ENCODE results near the gene DDX49. TPM values are rescaled to one million over a fixed set of nuclear protein-coding genes. Genes with fewer than 3 reads are reported as not detected.

The DDX49 gene
- total RNA-seq, 1 donor from 2014 or later = 68.3 TPM

DNA sequence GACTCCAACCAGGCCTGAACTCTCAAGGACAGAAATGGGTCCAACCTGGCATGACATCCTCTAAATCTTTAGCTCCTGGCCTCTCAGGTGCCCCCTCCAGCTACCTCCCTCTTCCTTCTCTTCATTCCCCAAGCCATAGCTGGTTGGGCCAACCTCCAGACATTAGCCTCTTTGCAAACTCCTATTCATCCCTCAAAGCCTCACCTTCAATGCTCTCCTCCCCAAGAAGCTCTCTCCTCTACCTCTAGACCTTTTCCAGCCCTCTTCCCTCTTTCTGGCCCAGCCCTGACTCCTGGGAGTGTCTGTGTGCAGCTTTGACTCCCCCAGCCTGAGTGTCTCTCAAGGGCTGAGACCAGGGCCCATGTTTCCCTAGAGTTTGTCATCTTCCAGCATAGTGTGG lies 26.8 kb downstream of the DDX49 start:
- Mint-ChIP-seq H3K36me3 (ENCODE audit: low read depth, unreplicated experiment) (peaks cover 14% of the 10 kb centered on the region), H3K27ac (ENCODE audit: unreplicated experiment) (no peak overlapping the region), H3K4me1 (ENCODE audit: low read depth, unreplicated experiment) (peaks cover 2% of the 10 kb centered on the region), H3K27me3 (ENCODE audit: low read depth, unreplicated experiment) (peaks cover 23% of the 10 kb centered on the region), H3K4me3 (ENCODE audit: unreplicated experiment) (no peak overlapping the region), H3K9me3 (ENCODE audit: unreplicated experiment) (no peaks in the 10 kb centered on the region)
- H3K9me3 ChIP-seq (ENCODE audit: insufficient read depth, low read depth, low read length) = no peaks in the 10 kb centered on the region
- DNase-seq (ENCODE audit: low read depth) (no peak), FAIRE-seq (no peak)
- peaks cover 5% of the 10 kb centered on the region for H3K4me1 ChIP-seq (ENCODE audit: insufficient read depth, low read length)
- H3K27me3 ChIP-seq (ENCODE audit: insufficient read depth, low read length) = no peaks in the 10 kb centered on the region
- no peak overlapping the region for H2AFZ ChIP-seq (ENCODE audit: low read depth, low read length)
- H3K9ac ChIP-seq (ENCODE audit: low read length) = no peak overlapping the region
- H3K79me2 ChIP-seq (ENCODE audit: insufficient read depth, low read length) = no peaks in the 10 kb centered on the region
- H3K27ac ChIP-seq (ENCODE audit: low read depth, low read length) = no peak overlapping the region
- H3K4me3 ChIP-seq (ENCODE audit: insufficient read depth, low read depth, low read length) = no peak overlapping the region
- TF ChIP-seq, protein P1, sequence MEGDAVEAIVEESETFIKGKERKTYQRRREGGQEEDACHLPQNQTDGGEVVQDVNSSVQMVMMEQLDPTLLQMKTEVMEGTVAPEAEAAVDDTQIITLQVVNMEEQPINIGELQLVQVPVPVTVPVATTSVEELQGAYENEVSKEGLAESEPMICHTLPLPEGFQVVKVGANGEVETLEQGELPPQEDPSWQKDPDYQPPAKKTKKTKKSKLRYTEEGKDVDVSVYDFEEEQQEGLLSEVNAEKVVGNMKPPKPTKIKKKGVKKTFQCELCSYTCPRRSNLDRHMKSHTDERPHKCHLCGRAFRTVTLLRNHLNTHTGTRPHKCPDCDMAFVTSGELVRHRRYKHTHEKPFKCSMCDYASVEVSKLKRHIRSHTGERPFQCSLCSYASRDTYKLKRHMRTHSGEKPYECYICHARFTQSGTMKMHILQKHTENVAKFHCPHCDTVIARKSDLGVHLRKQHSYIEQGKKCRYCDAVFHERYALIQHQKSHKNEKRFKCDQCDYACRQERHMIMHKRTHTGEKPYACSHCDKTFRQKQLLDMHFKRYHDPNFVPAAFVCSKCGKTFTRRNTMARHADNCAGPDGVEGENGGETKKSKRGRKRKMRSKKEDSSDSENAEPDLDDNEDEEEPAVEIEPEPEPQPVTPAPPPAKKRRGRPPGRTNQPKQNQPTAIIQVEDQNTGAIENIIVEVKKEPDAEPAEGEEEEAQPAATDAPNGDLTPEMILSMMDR (IDR thresholded peaks at IDR 0.05; ENCODE audit: insufficient read depth, low read depth, low read length) = no peak
- TF ChIP-seq EZH2 (IDR thresholded peaks at IDR 0.05; ENCODE audit: insufficient read depth, low read length) = no peak
- H3K36me3 ChIP-seq (ENCODE audit: insufficient read depth, low read length) = no peaks in the 10 kb centered on the region
- peaks cover 11% of the 10 kb centered on the region for H4K20me1 ChIP-seq (ENCODE audit: insufficient read depth, low read length)
- no peak overlapping the region for H3K4me2 ChIP-seq (ENCODE audit: low read length)

DNA sequence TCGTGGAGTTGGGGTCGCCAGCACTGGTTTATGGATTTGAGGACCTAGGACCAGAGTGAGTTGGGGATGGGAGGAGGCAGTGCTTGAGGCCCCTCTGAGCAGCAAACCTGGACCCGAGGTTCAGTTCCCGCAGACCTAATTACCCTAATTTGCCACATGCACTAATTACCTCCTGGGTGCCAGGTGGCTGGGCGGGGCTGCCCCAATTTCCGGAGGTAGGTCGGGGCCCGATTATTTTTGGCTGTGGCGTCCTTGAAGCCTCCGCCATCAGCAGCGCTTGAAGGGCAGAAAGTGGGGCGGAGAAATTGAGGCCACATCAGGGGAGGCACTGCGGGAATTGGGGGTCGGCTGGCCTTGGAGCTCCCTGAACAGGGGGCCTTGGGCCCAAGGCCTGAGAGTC lies 27.4 kb downstream of the DDX49 start:
- no peak for FAIRE-seq
- no peak for TF ChIP-seq EZH2 (IDR thresholded peaks at IDR 0.05; ENCODE audit: insufficient read depth, low read length)
- TF ChIP-seq, protein P1 (IDR thresholded peaks at IDR 0.05; ENCODE audit: insufficient read depth, low read depth, low read length) = no peak

DNA sequence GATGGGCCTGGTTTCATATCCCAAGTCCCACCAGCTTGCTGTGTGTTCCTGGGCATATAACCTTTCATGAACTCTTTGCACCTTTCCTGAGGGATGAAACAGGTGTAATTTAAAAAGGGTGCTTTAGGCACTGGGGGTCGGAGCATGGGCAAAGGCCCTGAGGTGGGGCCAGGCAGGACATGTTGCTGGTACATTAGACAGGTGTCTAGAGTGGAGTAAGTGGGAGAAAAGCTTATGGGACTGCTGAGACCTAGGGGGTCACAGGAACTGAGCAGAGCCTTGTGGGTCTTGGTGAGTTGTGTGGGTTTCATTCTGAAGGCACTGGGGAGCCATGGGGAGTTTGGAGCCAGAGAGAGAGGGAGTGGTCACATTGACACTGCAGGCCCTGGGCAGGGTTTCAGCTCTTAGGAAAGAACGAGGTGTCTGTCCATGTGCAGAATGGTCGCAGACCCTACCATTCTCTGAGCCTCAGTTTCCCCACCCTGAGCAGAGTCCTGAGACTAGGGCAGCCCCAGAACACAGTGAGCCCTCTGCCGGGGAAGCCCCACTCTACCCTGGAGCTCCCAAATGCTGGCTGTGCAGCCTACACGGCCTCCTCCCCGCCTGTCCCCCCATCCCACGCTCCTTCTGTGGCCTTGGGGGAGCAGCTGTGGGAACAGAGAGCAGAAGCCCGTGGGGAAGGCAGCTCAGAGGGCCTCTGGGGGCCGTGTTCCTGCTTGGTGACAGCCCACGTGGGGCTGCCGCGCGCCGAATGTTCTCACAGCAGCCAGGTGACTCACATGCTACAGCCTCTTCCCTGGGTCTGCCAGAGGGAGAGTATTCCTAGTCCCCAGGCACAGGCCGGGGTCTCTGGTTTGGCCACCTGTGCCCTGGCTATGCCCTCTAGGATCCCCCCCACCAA lies 28.8 kb downstream of the DDX49 start:
- H3K4me3 Mint-ChIP-seq (ENCODE audit: unreplicated experiment) = no peak overlapping the region
- Histone ChIP-seq H2AFZ (ENCODE audit: low read depth, low read length) (no peak overlapping the region), H3K4me1 (ENCODE audit: insufficient read depth, low read length) (no peaks in the 10 kb centered on the region), H3K27me3 (ENCODE audit: insufficient read depth, low read length) (no peaks in the 10 kb centered on the region), H3K4me3 (ENCODE audit: insufficient read depth, low read depth, low read length) (no peak overlapping the region), H3K9me3 (ENCODE audit: insufficient read depth, low read depth, low read length) (no peaks in the 10 kb centered on the region), H3K4me2 (ENCODE audit: low read length) (no peak overlapping the region), H3K27ac (ENCODE audit: low read depth, low read length) (no peak overlapping the region), H3K79me2 (ENCODE audit: insufficient read depth, low read length) (no peaks in the 10 kb centered on the region), H3K36me3 (ENCODE audit: insufficient read depth, low read length) (no peaks in the 10 kb centered on the region), H3K9ac (ENCODE audit: low read length) (no peak overlapping the region), H4K20me1 (ENCODE audit: insufficient read depth, low read length) (peaks cover 4% of the 10 kb centered on the region)
- peaks cover 23% of the 10 kb centered on the region for H3K27me3 Mint-ChIP-seq (ENCODE audit: low read depth, unreplicated experiment)
- no peak overlapping the region for H3K27ac Mint-ChIP-seq (ENCODE audit: unreplicated experiment)
- no peaks in the 10 kb centered on the region for H3K9me3 Mint-ChIP-seq (ENCODE audit: unreplicated experiment)
- no peaks in the 10 kb centered on the region for H3K4me1 Mint-ChIP-seq (ENCODE audit: low read depth, unreplicated experiment)
- FAIRE-seq (no peak), DNase-seq (ENCODE audit: low read depth) (no peak)
- TF ChIP-seq, protein P1 (IDR thresholded peaks at IDR 0.05; ENCODE audit: insufficient read depth, low read depth, low read length) = no peak
- H3K36me3 Mint-ChIP-seq (ENCODE audit: low read depth, unreplicated experiment) = peaks cover 14% of the 10 kb centered on the region

More for the DNA sequence above, 27.4 kb downstream of the DDX49 start:
- Mint-ChIP-seq H3K4me1 (ENCODE audit: low read depth, unreplicated experiment) (peaks cover under 1% of the 10 kb centered on the region), H3K27ac (ENCODE audit: unreplicated experiment) (no peak overlapping the region), H3K4me3 (ENCODE audit: unreplicated experiment) (no peak overlapping the region), H3K27me3 (ENCODE audit: low read depth, unreplicated experiment) (peaks cover 26% of the 10 kb centered on the region), H3K36me3 (ENCODE audit: low read depth, unreplicated experiment) (peaks cover 14% of the 10 kb centered on the region), H3K9me3 (ENCODE audit: unreplicated experiment) (no peaks in the 10 kb centered on the region)
- Histone ChIP-seq H3K27ac (ENCODE audit: low read depth, low read length) (no peak overlapping the region), H3K27me3 (ENCODE audit: insufficient read depth, low read length) (no peaks in the 10 kb centered on the region), H3K79me2 (ENCODE audit: insufficient read depth, low read length) (no peaks in the 10 kb centered on the region), H3K4me2 (ENCODE audit: low read length) (no peak overlapping the region), H3K9me3 (ENCODE audit: insufficient read depth, low read depth, low read length) (no peaks in the 10 kb centered on the region), H2AFZ (ENCODE audit: low read depth, low read length) (no peak overlapping the region), H4K20me1 (ENCODE audit: insufficient read depth, low read length) (peaks cover 6% of the 10 kb centered on the region), H3K9ac (ENCODE audit: low read length) (no peak overlapping the region), H3K36me3 (ENCODE audit: insufficient read depth, low read length) (no peaks in the 10 kb centered on the region), H3K4me3 (ENCODE audit: insufficient read depth, low read depth, low read length) (no peak overlapping the region), H3K4me1 (ENCODE audit: insufficient read depth, low read length) (no peaks in the 10 kb centered on the region)
- DNase-seq (ENCODE audit: low read depth) = no peak
